Stimulated activated CD8-positive, alpha-beta memory T cell treated with anti-CD3 and anti-CD28 coated beads, Interleukin-4, amount 100 ng/mL, for 24 hours (primary cell): ENCODE measurements around the gene ERMARD.

Experiments
- DNase-seq: peaks from one replicate; pipeline ENCODE4 v3.0.0-alpha.2; 2020; ENCODE audit warnings: low read depth

The ERMARD gene

DNA sequence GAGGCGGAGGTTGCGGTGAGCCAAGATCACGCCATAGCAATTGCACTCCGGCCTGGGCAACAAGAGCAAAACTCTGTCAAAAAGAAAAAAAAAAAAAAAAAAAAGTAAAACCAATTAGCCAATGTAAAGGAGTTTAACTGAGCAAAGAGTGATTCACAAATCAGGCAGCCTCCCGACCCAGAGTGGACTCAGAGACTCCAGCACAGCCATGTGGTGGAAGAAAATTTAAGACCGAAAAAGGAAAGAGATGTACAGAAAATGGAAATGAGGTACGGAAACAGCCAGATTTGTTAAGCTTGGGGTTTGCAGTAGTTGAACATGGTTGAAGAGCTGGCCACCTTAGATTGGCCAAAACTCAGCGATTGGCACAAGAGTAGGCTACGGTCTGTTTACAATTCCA, 51.4 kb downstream of the ERMARD start:
- no peak for DNase-seq

DNA sequence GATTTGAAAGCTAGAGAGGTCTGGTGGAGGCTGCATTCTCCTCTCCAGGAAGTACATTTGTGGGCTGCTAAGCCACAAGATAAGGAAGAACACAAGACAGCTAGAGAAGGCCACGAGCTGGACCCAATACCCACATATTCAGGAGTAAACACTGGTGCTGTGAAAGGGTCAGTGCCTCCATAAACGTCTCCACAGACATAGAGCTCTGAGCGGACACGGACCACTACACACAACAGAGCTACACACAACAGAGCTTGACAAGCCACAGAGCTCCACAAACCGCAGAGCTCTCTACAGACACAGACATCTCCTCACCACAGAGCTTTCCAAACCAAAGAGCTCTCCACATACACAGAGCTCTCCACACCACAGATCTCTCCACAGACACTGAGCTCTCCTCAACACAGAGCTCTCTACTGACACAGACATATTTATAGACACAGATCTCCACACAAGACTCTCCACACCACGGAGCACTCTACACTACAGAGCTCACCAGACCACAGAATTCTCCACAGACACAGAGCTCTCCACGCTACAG, 51.9 kb downstream of the ERMARD start:
- DNase-seq, result no peak

DNA sequence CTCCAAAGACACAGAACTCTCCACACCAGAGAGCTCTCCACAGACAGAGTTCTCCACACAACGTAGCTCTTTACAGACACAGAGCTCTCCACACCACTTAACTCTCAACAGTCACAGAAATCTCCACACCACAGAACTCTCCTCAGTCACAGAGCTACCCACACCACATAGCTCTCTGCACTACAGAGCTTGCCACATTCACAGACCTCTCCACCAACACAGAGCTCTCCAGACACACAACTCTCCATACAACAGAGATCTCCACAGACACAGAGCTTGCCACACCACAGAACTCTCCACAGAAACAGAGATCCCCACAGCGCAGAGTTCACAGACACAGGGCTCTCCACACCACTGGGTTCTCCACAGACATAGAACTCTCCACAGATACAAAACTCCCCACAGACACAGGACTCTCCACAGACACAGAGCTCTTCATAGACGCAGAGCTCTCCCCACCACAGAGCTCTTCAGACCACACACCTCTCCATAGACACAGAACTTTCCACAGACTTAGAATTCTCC, 52.5 kb downstream of the ERMARD start:
- DNase-seq, result no peak

DNA sequence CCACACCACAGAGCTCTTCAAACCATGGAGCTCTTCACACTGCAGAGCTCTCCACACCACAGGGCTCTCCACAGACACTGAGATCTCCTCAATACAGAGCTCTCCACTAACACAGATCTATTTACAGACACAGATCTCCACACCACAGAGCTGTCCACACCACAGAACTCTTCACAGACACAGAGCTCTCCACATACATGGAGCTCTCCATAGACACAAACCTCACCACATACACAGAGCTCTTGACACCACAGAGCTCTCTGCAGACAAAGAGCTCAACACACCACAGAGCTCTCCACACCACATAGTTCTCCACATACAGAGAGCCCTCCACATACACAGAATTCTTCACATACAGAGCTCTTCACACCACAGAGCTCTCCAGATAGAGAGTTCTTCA, 53.0 kb downstream of the ERMARD start:
- no peak for DNase-seq

DNA sequence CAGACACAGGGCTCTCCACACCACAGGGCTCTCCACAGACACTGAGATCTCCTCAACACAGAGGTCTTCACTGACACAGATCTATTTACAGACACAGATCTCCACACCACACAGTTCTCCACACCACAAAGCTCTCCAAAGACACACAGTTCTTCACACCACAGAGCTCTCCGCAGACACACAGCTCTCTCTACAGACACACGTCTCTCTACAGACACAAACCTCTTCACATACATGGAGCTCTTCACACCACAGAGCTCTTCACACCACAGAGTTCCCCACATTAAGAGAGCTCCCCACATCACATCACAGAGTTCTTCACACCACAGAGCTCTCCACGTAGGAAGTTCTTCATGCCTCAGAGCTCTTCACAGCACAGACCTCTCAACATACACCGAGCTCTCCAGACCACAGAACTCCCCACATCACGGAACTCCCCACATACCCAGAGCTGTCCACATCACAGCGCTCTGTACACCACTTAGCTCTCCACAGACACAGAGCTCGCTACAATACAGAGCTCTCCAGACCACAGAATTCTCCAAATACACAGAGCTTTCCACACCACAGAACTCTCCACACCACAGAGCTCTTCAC, 53.9 kb downstream of the ERMARD start:
- no peak for DNase-seq

DNA sequence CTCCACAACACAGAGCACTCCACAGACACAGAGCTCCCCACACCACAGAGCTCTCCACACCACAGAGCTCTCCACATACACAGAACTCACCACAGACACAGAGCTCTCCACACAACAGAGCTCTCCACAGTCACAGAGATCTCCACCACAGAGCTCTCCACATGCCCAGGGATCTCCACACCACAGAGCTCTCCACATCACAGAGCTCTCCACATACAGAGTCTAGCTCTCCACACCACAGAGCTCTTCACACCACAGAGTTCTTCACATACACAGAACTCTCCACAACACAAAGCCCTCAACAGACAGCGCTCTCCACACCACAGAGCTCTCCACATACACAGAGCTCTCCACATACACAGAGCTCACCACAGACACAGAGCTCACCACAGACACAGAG, 55.3 kb downstream of the ERMARD start:
- DNase-seq, result no peak

DNA sequence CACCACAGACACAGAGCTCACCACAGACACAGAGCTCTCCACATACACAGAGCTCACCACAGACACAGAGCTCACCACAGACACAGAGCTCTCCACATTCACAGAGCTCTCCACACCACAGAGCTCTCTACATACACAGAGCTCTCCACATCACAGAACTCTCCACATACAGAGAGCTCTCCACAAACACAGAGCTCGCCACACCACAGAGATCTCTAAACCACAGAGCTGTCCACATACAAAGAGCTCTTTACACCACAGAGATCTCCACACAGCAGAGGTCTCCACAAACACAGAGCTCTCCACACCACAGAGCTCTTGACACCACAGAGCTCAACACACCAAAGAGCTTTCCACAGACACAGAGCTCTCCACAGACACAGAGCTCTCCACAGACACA, 55.8 kb downstream of the ERMARD start:
- no peak for DNase-seq

DNA sequence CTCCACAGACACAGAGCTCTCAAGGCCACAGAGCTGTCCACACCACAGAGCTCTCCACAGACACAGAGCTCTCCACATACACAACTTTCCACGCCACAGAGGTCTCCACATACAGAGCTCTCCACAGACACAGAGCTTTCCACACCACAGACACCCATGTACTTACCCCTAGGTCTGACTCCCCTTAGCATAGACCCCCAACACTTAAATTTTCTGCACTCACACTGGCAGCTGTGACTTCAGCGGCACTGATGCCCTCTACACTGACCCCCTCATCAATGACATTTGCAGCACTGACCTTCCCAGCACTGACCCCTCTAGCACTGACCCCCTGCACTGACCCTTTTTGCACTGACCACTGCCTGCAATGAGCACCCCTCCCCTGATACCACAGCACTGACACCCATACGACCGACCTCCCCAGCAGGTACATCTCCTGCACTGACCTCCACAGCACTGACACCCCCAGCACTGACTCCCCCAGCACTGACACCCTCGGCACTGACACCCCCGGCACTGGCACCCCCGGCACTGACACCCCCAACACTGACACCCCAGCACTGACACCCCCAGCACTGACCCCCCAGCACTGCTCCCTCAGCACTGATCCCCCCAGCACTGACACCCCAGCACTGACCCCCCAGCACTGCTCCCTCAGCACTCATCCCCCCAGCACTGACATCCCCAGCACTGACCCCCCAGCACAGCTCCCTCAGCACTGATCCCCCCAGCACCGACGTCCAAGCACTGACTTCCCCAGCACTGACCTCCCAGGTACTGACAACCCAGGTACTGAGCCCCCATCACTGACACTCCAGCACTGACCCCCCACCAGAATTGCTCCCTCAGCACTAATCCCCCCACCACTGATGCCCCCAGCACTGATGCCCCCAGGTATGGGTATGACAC, 56.5 kb downstream of the ERMARD start:
- DNase-seq, result no peak

DNA sequence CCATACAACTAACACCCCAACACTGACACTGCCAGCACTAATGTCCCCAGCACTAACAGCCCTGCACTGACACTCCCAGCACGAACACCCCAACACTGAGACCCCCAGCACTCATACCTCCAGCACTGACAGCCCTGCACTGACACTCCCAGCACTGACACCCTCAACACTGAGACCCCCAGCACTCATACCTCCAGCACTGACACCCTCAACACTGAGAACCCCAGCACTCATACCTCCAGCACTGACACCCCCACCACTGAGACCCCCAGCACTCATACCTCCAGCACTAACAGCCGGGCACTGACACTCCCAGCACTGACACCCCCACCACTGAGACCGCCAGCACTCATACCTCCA, 57.2 kb downstream of the ERMARD start:
- no peak for DNase-seq

DNA sequence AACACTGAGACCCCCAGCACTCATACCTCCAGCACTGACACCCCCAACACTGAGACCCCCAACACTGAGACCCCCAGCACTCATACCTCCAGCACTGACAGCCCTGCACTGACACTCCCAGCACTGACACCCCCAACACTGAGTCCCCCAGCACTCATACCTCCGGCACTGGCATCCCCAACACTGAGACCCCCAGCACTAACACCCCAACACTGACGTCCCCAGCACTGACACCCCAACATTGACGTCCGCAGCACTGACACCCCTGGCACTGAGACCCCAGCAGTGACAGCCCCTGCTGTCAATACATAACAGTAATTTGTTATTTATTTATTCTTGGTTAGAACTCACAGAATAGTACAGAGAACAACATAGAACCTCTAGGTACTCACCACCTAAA, 58.0 kb downstream of the ERMARD start:
- no peak for DNase-seq

DNA sequence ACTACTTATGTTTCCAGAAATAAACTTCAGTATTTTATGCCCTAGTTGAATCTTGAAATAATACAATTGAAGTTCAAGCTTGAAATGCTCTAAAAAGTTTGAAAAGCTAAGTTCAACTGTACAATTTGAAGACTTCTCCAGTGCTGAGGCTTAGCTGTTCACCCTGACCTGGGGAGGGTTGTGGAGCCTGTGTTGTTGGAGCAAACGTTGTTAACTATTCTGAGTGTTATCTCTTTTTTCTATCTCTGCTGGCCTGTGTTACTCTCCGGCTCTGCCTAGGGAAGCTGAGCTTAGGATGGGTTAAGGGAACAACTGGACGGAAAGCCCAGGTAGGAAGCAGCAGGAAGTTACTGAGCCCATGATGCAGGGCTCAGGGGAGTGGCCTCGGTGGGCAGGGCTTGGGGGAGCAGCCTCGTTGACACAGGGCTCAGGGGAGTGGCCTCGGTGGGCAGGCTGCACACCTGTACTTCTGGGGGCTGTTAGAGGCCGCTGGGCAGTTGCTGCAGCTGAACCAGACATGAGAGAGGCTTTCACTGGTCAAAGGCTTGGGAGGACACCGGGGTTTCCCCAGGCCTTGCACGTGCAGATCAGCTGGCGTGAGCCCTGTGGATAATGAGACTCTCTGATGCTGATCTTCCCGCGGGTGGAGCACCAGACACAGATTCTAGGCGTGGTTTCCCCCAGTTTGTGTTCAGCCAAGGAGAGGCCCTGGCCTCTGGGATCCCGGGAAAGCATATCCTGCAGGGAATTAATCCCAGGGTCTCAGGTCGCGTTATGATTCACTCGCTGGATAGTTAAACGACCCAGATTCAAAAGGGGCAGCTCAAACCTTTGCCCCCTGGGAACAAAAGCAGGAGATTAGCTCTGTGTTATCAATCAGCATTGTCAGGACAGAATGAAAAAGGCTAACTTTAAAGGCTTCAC, 58.9 kb downstream of the ERMARD start:
- no peak for DNase-seq

DNA sequence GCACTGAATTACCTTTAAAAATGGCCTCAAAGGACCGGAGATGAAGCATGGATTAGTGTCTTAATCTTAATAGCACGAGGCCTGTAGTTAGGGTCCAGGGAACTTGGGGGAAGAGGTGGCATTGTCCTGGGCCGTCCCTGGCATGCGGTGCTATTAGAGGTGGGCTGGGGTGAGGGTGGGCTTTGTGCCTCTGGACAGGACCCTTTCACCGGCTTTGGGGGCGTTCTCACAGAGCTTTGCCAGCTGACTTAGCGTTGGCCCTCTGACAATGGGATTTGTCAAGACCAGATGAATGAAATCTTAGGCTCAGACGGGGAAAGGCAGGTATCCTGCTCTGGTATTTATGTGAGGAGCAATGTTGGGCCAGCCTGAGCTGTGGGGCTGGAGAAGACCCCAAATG, 59.6 kb downstream of the ERMARD start:
- no peak for DNase-seq

DNA sequence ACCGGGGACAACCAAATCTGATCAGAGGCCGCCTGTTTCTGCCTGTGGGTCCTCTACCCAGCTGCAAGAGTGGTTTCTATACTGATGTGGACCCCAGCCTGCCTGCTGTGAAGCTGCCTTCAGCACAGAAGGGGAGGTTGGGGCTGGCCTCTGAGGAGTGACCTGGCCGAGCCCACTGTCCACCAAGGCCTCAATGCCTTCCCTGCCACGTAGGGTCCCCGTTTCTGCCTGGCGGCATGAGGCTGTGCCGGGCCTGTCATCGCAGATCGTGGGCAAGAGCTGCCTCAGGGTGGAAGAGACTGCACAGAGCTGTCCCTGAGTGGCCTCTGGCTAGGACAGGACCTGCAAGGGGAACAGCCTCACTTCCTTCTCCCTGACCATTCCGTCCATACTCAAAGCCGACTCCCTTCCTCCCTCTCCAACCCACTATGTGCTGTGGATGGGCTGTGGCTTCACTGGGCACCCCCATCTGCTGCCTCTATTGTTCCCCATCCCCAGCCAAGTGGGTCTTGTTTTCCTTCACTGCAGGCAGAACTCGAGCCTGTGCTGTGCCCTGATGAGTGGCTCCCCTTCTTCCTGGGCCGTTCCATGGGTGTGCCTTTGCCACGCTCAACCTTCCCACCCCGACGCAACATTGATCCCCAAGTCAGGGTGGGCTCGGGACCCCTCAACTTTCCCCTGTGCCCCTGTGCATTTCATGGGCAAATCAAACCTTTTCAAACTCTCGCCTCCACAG, 60.3 kb downstream of the ERMARD start:
- no peak for DNase-seq

DNA sequence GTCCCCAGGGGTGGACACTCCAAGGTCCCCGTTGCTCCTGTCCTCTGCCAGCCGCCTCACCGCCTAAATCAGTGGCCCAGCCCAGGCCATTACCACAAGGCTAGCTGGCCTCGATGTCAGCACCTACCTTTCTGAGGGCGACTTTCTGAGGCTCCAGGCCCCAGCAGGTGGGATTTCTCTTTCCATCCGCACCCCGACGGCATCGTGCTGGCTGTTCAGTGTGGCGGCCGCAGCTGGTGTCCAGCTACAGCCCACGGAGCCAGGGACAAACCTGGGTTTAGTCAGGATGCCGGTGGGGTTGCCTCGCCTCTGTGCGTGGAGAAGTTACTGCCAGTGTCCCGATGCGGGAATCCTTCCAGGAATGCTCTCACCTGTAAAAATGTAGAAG, 60.8 kb downstream of the ERMARD start:
- no peak for DNase-seq

DNA sequence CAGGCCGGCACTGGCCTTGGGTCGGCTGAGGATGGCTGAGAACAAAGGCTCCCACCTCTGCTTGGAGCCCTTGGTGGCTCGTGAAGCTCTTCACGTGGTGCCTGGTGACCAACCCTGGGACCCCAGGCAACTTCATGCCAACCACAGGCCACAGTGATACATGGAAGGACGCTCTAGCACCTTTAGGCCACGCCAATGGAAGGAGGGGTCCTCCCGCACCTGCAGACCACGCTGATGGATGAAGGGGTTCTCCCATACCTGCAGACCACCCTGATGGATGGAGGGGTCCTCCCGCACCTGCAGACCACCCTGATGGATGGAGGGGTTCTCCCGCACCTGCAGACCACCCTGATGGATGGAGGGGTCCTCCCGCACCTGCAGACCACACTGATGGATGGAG, 62.5 kb downstream of the ERMARD start:
- no peak for DNase-seq

DNA sequence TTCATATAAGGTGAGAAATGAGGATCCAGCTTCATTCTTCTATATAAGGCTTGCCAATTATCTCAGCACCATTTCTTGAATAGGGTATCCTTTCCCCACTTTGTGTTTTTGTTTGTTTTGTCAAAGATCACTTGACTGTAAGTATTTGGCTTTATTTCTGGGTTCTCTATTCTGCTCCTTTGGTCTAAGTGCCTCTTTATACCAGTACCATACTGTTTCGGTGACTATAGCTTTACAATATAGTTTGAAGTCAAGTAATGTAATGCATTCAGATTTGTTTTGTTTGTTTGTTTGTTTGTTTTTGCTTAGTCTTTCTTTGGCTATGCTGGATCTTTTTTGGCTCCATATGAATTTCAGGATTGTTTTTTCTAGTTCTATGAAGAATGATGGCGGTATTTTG, 64.6 kb downstream of the ERMARD start:
- no peak for DNase-seq

DNA sequence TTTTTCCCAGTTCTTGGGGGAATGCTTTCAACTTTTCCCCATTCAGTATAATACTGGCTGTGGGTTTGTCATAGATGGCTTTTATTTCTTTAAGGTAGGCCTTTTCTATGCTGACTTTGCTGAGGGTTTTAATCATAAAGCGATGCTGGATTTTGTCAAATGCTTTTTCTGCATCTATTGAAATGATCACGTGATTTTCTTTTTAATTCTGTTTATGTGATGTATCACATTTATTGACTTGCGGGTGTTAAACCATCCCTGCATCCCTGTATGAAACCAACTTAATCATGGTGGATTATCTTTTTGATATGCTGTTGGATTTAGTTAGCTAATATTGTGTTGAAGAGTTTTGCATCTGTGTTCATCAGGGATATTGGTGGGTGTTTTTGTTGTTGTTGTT, 65.6 kb downstream of the ERMARD start:
- DNase-seq, result no peak

DNA sequence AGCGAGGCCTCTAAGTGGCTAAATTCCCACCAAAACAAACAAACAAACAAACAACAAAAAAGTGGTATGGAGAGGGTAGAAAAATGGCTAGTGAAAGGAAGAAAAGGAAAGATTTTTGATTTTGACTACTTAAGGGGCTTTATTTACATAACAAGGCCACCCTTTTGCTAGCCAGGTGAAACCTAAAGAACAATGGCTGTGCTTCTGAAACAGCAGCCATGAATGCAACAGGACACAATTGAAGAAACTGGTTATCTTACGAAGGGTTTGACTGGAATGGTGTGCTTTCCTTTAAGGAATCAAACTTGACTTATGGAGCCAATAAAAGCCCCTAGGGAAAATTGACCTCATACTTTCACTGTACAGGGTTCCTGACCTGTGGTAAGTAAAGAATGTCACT, 68.9 kb downstream of the ERMARD start:
- DNase-seq, result no peak

DNA sequence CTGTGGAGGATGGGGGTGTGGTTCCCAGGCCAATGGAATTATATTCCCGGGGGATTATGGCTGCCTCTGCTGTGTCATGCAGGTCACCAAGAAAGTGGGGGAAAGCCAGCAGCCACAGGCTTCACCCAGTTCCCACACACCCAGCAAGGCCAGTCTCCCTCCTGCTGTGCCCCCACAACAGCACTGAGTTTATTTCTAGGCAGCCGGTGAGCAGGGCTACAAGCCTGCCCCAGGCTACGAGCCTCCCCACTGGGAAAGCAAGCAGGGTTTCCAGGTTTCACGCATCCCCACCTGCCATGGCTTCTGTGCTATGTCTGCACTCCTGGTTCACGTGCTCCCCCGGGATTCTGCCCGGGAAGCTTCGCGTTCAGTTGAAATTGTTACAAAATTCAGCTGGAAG, 72.6 kb downstream of the ERMARD start:
- DNase-seq, result no peak

DNA sequence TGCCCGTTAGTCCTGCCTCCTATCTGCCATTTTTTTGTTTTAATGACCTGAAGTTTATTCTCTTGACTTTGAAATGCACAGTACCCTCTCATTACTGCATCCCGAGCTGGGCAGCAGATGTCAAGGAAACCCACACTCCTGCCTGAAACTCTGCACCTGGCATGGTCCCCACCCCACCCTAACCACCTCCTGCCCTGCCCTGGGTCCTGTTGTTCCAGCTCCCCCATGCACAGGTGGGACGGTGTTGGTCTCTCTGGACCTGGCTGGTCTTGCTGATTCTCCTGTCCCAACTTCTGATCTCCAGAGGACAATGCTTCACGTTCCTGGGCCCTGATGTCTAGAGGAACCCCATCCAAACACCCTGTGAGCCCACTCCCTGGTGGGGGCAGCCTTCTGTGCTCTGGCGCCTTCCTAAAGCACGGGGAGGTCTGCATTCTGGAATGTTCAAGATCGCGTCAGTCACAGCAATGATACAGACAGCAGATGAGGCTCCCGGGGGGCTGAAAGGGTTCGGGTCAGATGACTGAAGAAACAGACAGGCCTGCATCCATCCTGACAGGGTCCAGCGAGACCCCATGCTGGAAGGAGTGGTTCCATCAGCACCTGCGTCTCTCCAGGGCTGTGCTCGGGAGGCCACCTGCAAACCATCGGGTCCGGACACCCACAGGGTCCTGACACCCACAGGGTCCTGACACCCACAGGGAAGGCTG, 73.6 kb downstream of the ERMARD start:
- DNase-seq, result no peak
